Measurements from ENCODE around the gene SCN1B.

GRCh38 chr19:35025969-35026368 is 4.3 kb upstream of the SCN1B start:
- TF ChIP-seq EZH2phosphoT487 (IDR thresholded peaks at IDR 0.05; ENCODE audit: low read length) = no peak
- no peak for TF ChIP-seq CTCF (IDR thresholded peaks at IDR 0.05; ENCODE audit: low read length)
- TF ChIP-seq EZH2 (optimal IDR thresholded peaks at IDR 0.05; ENCODE audit: low read depth, low read length) = no peak
